IMR-90 (cell line): ENCODE measurements around the gene CAGE1.

Source experiments
- POLR2A ChIP-seq: IDR thresholded peaks from 2 replicates; pipeline ENCODE4 v1.6.1; 2012; ENCODE audit warnings: mild to moderate bottlenecking, low read depth, low read length
- TF ChIP-seq, protein P1 (sequence below): conservative IDR thresholded peaks from 2 replicates; pipeline ENCODE4 v1.5.1; 2012; ENCODE audit warnings: mild to moderate bottlenecking, low read depth, low read length, improper control_type of control experiment

DNA sequence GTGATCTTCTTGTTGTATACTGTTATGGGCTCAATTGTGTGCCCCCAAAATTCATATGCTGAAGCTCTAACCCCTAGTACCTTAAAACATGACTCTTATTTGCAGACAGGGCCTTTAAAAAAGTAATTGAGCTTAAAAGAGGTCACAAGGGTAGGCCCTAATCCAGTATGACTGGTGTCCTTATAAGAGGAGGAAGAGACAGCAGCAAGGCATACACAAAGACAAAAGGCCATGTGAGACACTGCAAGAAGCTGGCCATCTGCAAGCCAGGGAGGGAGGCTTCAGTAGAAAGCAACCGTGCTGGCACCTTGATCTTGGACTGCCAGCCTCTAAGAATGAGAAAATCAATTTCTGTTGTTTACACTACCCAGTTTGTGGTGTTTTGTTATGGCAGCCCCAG lies 8.4 kb downstream of the CAGE1 start:
- no peak for TF ChIP-seq POLR2A
- TF ChIP-seq, protein P1, sequence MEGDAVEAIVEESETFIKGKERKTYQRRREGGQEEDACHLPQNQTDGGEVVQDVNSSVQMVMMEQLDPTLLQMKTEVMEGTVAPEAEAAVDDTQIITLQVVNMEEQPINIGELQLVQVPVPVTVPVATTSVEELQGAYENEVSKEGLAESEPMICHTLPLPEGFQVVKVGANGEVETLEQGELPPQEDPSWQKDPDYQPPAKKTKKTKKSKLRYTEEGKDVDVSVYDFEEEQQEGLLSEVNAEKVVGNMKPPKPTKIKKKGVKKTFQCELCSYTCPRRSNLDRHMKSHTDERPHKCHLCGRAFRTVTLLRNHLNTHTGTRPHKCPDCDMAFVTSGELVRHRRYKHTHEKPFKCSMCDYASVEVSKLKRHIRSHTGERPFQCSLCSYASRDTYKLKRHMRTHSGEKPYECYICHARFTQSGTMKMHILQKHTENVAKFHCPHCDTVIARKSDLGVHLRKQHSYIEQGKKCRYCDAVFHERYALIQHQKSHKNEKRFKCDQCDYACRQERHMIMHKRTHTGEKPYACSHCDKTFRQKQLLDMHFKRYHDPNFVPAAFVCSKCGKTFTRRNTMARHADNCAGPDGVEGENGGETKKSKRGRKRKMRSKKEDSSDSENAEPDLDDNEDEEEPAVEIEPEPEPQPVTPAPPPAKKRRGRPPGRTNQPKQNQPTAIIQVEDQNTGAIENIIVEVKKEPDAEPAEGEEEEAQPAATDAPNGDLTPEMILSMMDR = no peak
